Ecto neural progenitor cell (in vitro differentiated cells): Measurements from ENCODE around the gene FRS2.

ENCODE experiments used
- DNase-seq: peaks from one replicate; pipeline ENCODE4 v3.0.0-alpha.2; 2018; ENCODE audit warnings: low spot score

Gene FRS2

DNA sequence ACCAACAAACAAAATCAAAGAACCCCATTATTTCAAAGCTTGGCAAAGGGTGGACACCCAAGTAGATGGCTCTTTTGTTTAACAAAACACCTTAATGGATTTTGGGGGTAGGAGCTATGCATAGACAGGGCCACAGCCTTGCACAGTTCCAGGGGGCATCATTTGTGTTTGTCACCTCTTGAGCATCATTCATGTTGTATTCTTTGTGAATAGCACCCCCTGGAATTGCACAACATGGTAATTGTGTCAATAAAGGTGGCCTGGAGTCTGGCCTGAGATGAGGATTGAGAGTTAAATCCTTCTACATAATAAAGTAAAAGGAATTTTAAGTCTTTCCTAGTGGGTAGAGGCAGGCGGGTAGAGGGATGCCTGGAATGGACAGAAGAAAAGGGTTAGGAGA lies 3.3 kb upstream of the FRS2 start:
- DNase-seq = no peak

DNA sequence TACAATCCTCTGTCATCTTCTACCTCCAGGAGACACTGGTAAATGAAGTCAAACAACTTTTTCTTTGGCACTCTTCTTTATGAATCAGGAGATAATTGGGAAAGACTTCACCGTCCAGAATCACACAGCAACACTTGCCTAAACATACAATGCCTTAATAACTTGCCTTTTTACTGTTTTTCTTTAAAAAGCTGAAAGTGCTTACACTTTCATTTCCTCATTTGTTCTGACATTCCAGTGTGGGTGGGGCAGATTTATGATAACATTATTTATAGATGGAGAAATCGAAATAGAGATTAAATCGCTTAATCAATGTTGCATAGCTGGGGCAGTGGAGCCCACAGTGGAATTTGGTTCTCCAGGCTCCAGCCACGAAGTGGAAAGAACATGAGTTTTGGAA lies 2.8 kb upstream of the FRS2 start:
- DNase-seq = no peak

DNA sequence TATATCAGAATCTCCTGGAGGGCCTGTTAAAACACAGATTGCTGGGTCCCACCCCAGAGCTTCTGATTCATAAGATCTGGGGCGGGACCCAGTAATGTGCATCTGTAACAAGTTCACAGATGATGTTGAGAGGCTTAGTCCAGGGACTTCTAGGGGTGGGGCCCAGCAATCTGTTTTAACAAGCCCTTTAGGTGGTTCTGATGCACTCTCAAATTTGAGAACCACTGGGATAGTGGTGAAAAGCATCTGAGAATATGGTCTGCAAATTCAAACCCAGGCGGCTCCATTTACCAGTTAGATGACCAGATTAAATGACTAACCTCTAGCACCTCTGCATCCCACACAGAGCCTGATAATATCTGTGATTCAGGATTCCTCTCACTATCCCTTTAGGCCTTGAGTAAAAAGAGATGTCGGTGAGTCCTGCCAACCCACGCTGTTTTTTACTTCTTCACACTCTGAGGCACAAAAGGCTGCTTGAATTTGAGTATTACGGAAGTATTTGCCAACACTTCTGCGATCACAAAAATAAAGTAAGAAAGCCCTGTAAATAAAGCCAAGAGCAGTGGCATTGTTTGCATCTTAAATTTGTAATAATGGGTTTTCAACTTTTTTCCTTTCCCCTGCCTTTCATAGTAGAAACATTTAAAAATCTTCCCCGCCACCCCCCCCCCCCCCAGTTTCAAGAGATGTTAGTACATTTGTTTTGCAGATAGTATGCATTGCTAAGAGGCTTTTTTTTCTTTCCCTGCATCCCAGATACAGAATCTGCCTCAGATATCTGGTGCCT lies 1.8 kb upstream of the FRS2 start:
- no peak for DNase-seq

DNA sequence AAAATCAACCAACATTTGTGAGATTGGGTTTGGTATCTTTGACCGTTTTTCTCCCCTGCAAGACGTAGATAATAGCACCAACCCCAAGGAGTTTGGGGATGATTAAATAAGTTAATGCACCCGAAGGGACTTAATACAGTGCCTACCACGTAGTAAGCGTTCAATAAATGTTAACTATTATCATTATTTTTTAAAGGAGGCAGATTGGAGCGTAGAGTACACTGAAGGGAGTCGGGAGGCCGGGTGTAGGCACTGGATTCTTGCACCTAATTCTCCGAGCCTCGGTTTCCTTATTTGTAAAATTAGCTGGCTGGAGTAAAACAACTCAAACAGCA lies 367 bp upstream of the FRS2 start:
- DNase-seq = no peak

DNA sequence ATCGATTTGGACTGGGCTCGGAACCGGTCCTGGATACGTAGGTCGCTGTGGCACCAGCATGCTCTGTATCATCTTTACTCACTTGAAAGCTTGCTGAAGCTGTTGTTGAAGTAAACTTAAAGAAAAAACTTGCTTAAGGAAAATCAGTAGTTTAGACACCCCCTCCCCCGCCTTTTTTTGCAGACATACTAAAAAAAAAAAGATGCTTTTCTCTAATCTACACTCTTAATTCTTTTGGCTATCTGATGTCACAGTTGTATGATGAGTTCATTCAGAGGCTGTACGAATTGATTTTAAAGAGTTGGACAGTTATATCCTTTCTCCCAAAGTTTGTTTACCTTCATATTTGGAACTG lies 865 bp downstream of the FRS2 start:
- DNase-seq = no peak

DNA sequence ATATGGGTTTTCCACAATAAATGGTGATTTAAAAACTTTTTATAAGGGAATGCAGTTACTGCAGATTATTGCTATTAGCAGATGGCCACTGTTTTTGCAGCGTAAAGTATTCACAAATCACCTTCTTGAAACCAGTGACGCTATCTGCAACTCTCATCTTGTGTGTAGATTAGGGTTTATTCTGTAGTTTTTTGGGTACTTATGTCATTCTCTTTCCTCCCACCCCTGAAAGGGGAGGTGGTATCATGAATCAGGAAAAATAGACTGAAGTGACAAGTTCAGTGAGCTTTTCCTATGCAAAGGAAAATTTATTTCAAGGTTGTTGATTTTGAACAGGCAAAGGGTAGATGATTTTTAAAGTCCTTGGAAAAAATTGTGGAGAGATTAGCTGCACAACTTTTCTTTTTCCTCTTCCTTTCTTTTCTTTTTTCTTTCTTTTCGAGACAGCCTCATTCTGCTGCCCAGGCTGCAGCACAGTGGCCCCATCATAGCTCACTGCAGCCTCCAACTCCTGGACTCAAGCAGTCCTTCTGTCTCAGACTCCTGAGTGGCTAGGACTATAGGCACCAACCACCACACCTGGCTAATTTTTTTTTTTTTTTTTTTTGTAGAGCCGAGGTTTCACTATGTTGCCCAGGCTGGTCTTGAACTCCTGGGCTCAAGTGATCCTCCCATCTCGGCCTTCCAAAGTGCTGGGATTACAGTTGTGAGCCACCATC lies 1.6 kb downstream of the FRS2 start:
- no peak for DNase-seq

DNA sequence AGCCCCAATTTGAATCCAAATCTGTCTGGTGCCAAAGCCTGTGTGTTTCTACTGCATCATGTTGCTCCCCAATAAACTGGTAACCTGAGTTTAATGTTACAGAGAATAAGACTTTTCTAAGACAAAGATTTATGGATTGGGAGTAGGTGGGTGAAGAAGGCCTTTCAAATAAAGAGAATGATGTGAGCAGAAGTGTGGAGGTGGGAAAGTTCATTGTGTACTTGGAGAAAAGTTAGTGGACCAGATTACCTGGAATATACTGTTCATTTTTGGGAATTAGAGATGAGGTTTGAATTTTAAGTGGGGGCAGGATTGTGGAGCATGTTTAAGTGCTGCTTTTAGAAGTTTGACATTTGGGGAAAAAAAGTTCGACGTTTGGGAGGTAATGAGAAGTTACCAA lies 3.1 kb downstream of the FRS2 start:
- no peak for DNase-seq

DNA sequence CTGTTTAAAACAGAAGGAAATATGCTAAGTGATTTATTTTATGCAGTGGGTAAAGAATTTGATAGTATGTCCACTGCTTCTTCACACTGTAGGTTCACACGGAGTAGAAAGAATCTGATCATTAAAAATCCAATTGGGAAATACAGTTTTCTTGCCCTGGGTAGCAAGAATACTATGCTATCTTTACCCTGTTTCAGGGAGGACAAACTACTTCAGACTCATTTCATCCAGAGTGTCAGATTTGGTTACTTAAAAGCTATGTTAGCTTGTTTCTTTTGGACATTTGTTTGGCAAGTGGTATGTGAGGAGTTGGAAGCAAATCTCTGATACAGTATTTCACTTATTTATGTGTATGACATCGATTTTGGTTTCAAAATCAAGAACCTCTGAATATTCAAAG lies 4.3 kb downstream of the FRS2 start:
- no peak for DNase-seq

DNA sequence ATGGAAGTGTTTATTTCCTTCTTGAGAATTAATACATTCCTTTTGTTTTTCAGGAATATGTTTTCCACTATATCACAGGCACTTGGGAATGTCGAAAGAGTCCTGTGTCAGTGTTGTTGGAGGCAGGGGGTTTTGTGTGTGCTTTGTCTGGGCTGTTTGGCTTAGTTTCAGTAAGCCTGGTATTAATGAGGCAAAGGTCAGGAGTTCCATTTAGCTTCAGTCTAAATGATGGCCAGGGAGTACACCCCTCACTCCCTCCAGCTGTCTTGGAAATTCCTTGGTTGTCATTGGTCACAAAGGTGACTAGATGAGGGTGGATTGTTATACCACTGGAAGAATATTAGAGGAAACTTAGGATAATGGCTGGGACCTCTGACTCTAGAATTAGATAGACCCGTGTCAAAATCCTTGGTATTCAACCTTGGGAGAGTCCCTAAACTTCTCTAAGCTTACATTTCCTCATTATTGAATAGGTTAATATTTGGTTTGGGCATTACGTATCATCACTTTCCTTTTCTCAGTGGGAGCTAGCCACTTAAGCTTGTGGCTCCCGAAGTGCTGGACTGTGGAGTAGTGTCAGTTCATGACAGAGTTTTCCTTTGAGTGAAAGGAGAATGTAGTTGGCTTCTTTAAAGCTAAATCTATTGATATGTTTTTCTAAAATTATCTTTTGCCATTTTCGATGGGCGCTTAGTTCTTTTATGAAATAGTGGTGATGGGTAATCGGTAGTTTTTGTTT lies 5.2 kb downstream of the FRS2 start:
- DNase-seq = peak; percentile 72

DNA sequence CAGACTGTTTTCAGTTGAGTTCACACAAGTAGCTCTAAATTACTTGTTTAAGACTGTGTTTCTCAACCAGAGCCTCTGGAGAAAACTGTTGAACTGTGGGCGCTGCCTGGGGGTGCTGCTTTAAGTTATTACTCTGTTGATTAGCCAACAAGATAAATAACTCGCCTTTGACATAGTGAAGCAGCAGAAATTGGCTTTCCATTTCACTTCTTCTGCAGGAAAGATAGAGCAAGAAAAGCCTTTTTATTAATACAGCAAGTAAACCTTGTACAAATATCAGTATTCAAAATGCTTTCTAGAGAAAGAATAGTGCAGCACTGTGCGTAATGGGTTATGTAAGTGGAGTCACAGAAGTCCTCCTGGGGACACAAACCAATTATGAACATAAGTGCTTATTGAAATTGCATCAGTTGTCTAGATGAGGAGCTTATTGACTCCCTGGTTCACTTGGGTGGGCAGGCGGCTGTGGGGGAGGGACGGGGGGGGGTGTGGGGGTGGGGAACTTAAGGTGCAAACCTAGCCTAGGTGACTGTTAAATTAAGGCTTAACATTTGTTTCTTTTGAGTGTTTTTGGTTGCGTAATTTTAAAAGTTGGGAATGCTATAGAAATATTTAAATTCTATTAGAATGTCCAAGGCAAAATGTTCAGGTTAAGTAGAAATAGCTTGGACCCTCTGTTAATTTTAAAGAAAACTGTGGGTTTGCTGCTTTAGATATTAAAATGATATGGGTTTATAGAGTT lies 6.3 kb downstream of the FRS2 start:
- DNase-seq = no peak

DNA sequence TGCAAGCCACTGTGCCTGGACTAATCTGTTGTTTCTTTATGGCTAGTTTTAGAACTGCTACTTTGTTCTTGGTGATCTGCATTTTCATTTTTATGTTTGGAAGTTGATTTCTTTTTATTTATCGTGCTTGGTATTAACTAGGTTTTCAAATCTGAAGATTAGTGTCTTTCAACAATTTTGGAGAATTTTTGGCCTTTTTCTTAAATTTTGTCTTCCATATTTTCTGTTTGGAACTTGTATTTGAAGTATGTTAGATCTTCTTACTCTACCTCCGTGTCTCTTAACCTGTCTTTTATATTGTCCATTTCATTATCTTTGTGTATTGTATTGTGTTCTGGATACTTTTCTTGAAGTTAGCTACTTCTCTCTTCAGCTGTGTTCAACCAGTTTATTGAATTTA lies 9.5 kb downstream of the FRS2 start:
- DNase-seq = no peak

DNA sequence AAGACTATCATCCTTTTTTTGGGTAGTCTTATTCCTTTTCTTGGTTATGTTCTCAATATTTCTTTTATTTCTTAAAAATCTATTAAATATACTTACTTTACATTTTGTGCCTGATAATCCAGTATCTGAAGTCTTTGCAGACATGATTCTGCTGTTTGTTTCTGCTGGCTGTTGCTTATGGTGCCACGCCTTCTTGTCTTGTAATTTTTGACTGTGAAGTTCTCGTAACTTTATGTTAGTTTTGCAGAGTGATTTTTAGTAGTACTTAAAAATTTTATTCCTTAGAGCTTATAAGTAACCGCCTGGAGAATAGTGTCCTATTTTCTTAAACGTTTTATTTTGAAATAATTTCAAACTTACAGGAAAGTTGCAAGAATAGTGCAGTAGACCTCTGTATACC lies 10.5 kb downstream of the FRS2 start:
- no peak for DNase-seq

DNA sequence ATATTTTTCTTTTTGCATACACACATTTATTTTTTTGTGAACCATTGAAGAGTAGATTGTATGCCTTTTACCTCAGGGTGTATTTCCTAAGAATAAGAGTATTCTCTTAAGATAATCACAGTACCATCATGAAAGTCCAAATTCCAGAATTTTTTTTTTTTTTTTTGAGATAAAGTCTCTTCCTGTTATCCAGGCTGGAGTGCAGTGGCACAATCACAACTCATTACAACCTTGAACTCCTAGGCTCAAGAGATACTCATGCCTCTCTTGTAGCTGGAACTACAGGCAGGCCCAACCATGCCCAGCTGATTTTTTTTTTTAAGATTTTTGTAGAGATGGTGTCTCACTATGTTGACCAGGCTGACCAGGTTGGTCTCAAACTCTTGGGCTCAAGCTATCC lies 10.9 kb downstream of the FRS2 start:
- DNase-seq = no peak

DNA sequence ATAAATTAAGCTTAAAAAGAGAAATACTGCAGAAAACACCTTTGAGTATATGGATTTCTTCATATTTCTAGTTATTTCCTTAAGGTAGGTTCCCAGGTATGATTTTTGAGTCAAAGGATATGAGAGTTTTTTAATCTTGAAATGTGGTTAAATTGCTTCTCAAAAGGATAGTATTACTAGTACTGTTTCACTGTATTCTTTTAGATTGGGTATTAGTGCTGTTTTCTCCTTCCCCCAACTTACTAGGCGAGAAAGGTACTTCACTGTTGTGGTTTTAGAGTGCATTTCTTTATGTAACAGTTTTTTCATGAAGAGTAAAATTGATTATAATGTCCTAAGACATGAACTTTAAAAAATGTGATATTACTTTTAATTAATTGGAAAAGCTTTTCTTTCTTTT lies 13.5 kb downstream of the FRS2 start:
- no peak for DNase-seq

DNA sequence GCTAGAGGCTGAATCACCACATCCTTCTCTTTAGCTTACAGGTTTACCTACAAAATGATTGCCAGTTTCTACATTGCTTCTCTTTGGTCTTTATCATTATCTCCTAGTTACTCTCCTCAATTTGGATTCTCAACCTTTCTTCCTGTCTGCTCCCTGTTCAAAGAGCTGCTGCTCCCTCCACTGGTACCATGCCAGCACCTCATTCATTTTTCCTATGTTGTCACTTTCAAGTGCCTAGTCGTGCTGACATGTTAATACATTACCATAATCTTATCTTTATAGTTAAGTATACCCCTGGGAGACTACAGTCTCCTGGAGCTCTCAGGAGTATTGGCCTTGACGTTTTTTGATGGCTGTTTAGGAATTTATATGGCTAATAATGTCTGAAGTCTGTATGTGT lies 14.2 kb downstream of the FRS2 start:
- no peak for DNase-seq

DNA sequence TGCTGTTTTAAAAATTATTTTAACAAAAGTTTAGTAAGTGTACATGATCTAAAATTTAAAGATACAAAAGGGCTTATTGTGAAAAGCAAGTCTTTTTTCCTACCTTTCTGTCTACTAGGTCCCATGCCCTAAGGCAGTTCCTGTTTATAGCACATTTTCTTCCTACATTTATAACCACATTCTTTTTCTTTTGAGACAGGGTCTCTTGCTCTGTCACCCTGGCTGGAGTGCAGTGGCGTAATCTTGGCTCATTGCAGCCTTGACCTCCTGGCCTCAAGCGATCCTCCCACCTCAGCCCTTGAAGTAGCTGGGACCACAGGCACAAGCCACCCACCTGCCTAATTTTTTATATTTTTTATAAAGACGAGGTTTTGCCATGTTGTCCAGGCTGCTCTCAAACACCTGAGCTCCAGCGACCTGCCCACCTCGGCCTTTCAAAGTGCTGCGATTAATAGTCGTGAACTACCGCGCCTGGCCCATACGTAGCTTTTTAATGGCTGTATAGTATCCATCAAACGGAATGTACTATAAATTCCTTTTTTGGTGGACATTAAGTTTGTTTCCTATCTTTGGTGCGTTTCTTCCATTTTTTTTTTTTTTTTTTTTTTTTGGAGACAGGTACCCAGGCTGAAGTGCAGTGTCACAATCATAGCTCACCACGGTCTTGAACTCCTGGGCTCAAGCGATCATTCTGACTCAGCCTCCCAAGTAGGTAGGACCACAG lies 20.9 kb downstream of the FRS2 start:
- DNase-seq = no peak

DNA sequence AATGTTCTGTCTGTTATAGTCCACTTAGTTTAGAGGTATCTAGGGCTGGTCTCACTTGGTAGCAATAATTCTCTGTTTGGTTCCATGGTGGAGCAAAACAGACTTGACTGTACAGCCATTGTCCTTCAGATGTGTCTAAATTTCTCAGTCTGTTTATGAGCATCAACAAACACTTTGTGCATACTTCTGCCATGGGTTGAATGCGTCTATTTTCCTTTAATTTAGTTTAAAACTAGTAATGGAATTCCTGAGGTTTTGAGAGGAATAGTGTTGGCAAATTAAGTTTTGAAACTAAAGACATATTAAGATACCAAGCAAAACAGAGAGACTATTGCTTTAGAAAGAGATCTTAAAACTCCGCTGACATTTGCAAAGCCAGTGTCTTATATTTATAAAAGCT lies 22.6 kb downstream of the FRS2 start:
- DNase-seq = no peak

DNA sequence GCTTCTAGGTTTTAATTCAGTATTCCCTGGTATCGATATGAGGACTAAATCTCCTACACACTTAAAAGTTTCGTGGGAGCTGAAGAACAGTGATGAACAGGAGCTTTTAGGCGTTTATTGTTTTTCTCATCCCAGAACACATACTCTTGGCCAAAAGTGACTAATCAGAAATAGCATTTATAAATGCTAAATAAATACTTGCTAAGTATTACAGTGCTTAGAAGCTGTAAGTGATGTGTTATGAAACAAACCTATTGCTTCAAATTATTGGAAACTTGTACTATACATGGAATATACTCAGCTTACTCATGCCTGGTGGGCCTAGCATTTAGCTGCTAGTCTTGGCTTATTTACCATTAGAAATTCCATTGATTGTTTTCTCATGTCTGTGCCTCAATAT lies 24.9 kb downstream of the FRS2 start:
- DNase-seq = no peak

DNA sequence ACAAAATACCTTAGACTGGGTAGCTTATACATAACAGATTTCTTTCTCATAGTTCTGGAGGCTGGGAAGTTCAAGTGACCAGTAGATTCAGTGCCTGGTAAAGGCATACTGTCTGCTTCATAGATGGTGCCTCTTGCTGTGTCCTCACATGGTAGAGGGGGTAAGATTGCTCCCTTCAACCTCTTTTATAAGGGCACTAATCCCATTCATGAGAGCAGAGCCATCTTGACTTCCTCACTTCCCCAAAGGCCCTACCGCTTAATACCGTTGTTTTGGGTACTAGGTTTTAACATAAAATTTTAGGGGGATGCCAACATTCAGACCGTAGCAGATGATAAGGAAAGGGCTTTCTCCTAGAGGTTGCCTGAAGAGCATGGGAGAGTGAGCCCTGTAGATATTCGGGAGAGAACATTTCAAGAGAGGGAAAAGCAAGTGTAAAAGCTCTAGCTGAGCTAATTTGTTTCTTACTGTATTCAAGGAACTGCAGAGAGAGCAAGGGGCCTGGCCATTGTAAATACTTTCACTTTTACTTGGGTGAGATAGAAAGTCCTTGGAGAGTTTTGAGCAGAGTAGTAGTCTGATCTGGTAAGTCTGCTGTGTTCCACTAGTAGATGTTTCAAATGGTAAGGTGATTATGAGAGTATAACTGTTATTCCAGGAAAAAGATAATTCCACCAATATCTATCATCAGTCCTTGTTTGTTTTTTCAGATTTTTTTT lies 27.3 kb downstream of the FRS2 start:
- no peak for DNase-seq

DNA sequence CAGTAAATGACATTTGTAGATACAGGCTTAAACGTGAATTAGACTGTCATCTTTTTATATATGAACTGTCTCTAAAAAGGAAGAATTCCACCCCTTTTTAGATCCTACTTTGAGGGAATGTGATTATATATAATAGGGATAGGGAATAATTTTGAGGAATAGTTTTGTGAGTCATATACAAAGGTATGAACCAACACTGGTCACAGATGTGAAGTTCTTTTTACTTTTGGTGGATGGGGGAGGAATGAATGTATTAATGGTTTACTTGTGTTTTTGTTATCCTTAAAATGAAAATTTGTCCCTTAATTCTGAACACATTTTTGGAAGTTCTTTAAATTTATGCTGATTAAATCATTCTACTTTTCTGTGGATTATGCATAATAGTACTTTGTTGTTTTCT lies 30.4 kb downstream of the FRS2 start:
- DNase-seq = no peak

DNA sequence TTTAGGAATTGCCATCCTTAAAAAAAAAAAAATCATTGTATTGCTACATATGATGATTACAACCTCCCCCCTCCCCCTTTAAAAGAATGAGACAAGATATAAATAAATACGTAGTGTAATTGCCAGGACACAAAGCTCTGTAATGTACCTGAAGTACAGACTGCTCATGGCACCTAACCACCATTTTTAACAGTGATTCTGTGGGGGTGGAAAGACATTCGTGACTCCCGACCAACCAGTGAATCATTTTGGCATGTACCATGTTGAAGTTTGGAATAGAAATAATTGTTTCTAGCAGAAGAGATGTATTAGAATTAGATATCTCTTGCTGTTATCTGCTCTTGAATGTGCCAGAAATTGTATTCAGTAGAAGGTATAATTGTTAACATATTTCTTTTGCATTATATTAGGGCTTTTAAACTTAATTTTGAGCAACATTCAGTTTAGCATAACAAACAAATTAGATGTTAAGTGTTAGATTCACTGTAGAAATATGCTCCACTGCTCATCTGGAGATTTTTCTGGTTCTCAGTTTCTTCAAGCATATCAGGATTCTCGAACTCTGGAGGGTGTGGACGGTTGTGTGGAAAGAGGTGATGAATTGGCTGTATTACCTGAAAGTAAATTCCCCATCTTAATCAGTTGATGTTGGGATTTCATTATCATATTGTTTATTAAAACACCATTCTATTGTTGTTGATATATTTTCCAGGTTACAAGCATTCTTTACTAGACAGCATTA lies 31.1 kb downstream of the FRS2 start:
- DNase-seq = no peak
